ENCODE measurements around the gene LNPEP.

DNA sequence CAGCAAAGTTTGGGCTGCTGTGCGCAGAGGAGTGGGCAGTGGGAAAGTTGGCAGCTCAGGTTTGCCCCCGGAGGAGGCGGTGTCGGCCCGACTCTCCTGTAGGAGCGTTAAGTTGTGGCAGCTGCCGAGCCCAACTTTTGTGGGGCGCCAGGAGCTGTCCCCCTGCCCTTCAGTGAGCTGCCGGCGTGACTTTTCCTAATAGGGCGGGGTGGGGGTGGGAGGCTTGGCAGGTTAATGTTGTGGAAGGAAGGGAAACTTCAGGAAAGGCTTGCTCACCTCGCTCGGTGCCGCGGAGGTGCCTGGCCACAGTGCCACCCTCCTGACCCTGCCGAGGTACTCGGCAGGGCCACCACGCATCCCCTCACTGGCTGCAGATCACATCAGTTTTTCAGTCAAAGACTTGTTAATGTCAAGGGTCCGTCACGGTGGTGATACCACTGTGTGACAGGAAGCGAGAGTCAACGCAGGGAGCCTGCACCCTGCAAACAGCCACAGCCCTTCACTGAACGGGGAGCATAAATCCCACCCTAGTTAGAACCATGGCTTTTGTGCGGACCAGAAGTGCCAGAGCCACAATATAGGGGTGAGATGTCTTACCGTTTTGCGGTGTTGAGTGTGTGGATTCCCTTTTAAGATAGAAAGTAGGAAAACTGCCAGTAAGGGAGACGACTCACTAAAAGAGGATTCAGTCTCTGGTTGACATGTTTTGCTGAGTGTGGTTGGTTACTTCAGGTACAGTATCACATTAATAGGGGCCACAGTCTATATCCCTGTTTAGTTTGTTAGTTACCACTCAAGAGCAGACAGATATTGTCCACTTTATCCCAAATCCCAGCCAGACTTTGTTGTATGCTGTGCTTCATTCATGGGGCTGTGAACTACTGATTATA, 796 bp downstream of the LNPEP start:
- TF ChIP-seq, protein P1, sequence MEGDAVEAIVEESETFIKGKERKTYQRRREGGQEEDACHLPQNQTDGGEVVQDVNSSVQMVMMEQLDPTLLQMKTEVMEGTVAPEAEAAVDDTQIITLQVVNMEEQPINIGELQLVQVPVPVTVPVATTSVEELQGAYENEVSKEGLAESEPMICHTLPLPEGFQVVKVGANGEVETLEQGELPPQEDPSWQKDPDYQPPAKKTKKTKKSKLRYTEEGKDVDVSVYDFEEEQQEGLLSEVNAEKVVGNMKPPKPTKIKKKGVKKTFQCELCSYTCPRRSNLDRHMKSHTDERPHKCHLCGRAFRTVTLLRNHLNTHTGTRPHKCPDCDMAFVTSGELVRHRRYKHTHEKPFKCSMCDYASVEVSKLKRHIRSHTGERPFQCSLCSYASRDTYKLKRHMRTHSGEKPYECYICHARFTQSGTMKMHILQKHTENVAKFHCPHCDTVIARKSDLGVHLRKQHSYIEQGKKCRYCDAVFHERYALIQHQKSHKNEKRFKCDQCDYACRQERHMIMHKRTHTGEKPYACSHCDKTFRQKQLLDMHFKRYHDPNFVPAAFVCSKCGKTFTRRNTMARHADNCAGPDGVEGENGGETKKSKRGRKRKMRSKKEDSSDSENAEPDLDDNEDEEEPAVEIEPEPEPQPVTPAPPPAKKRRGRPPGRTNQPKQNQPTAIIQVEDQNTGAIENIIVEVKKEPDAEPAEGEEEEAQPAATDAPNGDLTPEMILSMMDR (conservative IDR thresholded peaks at IDR 0.05; ENCODE audit: low read depth, low read length): no peak
- TF ChIP-seq POLR2A (IDR thresholded peaks at IDR 0.05; ENCODE audit: low read depth, low read length): no peak
- TF ChIP-seq RFX5 (IDR thresholded peaks at IDR 0.05; ENCODE audit: low read depth, low read length): no peak
